SK-N-SH (cell line): ENCODE data around the gene APC. TPM values are rescaled to one million over a fixed set of nuclear protein-coding genes. Genes with fewer than 3 reads are reported as not detected.

Source experiments
- CTCF ChIA-PET: fragments of 300-600, 350-600 bp; formaldehyde crosslinking; extraction: SDS; loops from one replicate; lab custom pipeline; 2021; lab: Yijun Ruan, JAX
- POLR2A ChIA-PET: fragments of 350-600 bp; sonication (Branson Sonifier 250); formaldehyde crosslinking; extraction: SDS; loops from one replicate; lab custom pipeline; 2020; ENCODE audit warnings: antibody characterized with exemption, inconsistent platforms; lab: Yijun Ruan, JAX
- DNase-seq: peaks from one replicate; pipeline ENCODE4 v3.0.0; 2012
- H2AFZ ChIP-seq: fragments of 200-600 bp; sonication (generic); 2 replicates; pipeline ENCODE4 v1.8.1; 2016; ENCODE audit warnings: antibody characterized with exemption, mild to moderate bottlenecking, low read depth
- H3F3A ChIP-seq: fragments of 200-600 bp; sonication (generic); replicated peaks from 2 replicates; pipeline ENCODE3; 2016; ENCODE audit warnings: antibody characterized with exemption, mild to moderate bottlenecking; ENCODE audit not compliant: insufficient read depth
- H3K27ac ChIP-seq, 2 experiments: fragments of 200-500 bp in 1 of 2; fragments of 200-600 bp in 1 of 2; sonication (Bioruptor generic) in 1 of 2; sonication (generic), shearing (Covaris generic) in 1 of 2; 2 replicates each; pipeline versions ENCODE4 v1.5.1 to v1.6.1; 2014 to 2016; ENCODE audit warnings: low read depth in 2 of 2, inconsistent platforms in 1 of 2, low read length in 1 of 2, mild to moderate bottlenecking in 1 of 2, mixed read lengths in 1 of 2
- H3K27me3 ChIP-seq: fragments of 200-600 bp; sonication (generic), shearing (Covaris generic); 2 replicates; pipeline ENCODE4 v1.6.1; 2016; ENCODE audit warnings: mixed run types; ENCODE audit not compliant: insufficient read depth
- H3K36me3 ChIP-seq, 2 experiments: fragments of 200-500 bp in 1 of 2; fragments of 200-600 bp in 1 of 2; sonication (Bioruptor generic) in 1 of 2; sonication (generic) in 1 of 2; replicated peaks in 1 of 2; 2 replicates each; pipeline versions ENCODE3 to v1.5.1; 2014 to 2016; ENCODE audit warnings: low read length in 1 of 2, mild to moderate bottlenecking in 1 of 2; ENCODE audit not compliant: insufficient read depth in 2 of 2, control insufficient read depth in 1 of 2
- H3K4me1 ChIP-seq, 2 experiments: fragments of 200-500 bp in 1 of 2; fragments of 200-600 bp in 1 of 2; sonication (Bioruptor generic) in 1 of 2; sonication (generic), shearing (Covaris generic) in 1 of 2; 2 replicates each; pipeline versions ENCODE4 v1.5.1 to v1.6.1; 2014 to 2016; ENCODE audit warnings: low read depth in 1 of 2, low read length in 1 of 2, mixed run types in 1 of 2; ENCODE audit not compliant: insufficient read depth in 2 of 2, control insufficient read depth in 1 of 2
- H3K4me2 ChIP-seq: fragments of 200-600 bp; sonication (generic), shearing (Covaris generic); 2 replicates; pipeline ENCODE4 v1.6.1; 2017; ENCODE audit warnings: mixed run types
- H3K4me3 ChIP-seq, 2 experiments: fragments of 200-500 bp in 1 of 2; fragments of 200-600 bp in 1 of 2; sonication (Bioruptor generic) in 1 of 2; sonication (generic), shearing (Covaris generic) in 1 of 2; 2 replicates each; pipeline versions ENCODE4 v1.5.1 to v1.8.1; 2014 to 2016; ENCODE audit warnings: low read depth in 2 of 2, inconsistent platforms in 1 of 2, low read length in 1 of 2, mild to moderate bottlenecking in 1 of 2, mixed read lengths in 1 of 2, moderate library complexity in 1 of 2
- H3K79me2 ChIP-seq: fragments of 200-600 bp; sonication (generic); 2 replicates; pipeline ENCODE4 v1.8.1; 2017; ENCODE audit warnings: mild to moderate bottlenecking; ENCODE audit not compliant: insufficient read depth
- H3K9ac ChIP-seq: fragments of 200-600 bp; sonication (generic); 2 replicates; pipeline ENCODE4 v1.6.1; 2017; ENCODE audit warnings: mixed run types
- H3K9me2 ChIP-seq: fragments of 200-600 bp; sonication (generic); 2 replicates; pipeline ENCODE4 v1.6.1; 2017; ENCODE audit warnings: mixed run types
- H3K9me3 ChIP-seq: fragments of 200-600 bp; sonication (generic); 2 replicates; pipeline ENCODE4 v1.6.1; 2017; ENCODE audit warnings: mixed run types, mild to moderate bottlenecking, moderate library complexity
- H4K20me1 ChIP-seq: fragments of 200-600 bp; sonication (generic); 2 replicates; pipeline ENCODE4 v1.6.1; 2017; ENCODE audit warnings: mild to moderate bottlenecking, mixed run types; ENCODE audit not compliant: insufficient read depth
- CTCF ChIP-seq: fragments of 200-600 bp; sonication (generic); IDR thresholded peaks from 2 replicates; pipeline ENCODE4 v1.6.1; 2017; ENCODE audit warnings: antibody characterized with exemption, mild to moderate bottlenecking, moderate library complexity
- EP300 ChIP-seq, 2 experiments: IDR thresholded peaks; 2 replicates each; pipeline versions ENCODE4 v1.4.0 to v1.6.1; 2012; ENCODE audit warnings: borderline replicate concordance in 1 of 2, low read depth in 1 of 2, low read length in 1 of 2
- EZH2phosphoT487 ChIP-seq: fragments of 200-600 bp; sonication (generic); IDR thresholded peaks from 2 replicates; pipeline ENCODE4 v1.6.1; 2017; ENCODE audit warnings: low read depth, mixed run types, mild to moderate bottlenecking, antibody characterized with exemption, moderate library complexity, borderline replicate concordance
- FOXJ3 ChIP-seq: sonication (generic); formaldehyde crosslinking; IDR thresholded peaks from 2 replicates; pipeline ENCODE4 v1.5.1; 2020; ENCODE audit warnings: mild to moderate bottlenecking, missing genetic modification reagents
- FOXM1 ChIP-seq: IDR thresholded peaks from 2 replicates; pipeline ENCODE4 v1.4.0; 2012; ENCODE audit warnings: low read depth, mild to moderate bottlenecking
- GABPA ChIP-seq: IDR thresholded peaks from 2 replicates; pipeline ENCODE4 v1.4.0; 2012; ENCODE audit warnings: low read depth, mild to moderate bottlenecking
- GATA2 ChIP-seq: sonication (generic); formaldehyde crosslinking; IDR thresholded peaks from 2 replicates; pipeline ENCODE4 v1.5.0; 2020; ENCODE audit warnings: mild to moderate bottlenecking, missing genetic modification reagents
- IRF3 ChIP-seq: fragments of 150-350 bp; IDR thresholded peaks from 2 replicates; pipeline ENCODE4 v1.6.1; 2016; ENCODE audit warnings: mild to moderate bottlenecking, low read depth, low read length
- MEF2A ChIP-seq: IDR thresholded peaks from 2 replicates; pipeline ENCODE4 v1.4.0; 2012; ENCODE audit warnings: low read depth, borderline replicate concordance
- MXI1 ChIP-seq: IDR thresholded peaks from 2 replicates; pipeline ENCODE4 v1.6.1; 2012; ENCODE audit warnings: mild to moderate bottlenecking, low read depth, low read length, improper control_type of control experiment
- NRF1 ChIP-seq: IDR thresholded peaks from 2 replicates; pipeline ENCODE4 v1.6.1; 2012; ENCODE audit warnings: low read depth, mild to moderate bottlenecking, low read length
- RAD21 ChIP-seq: IDR thresholded peaks from 2 replicates; pipeline ENCODE4 v1.6.1; 2012; ENCODE audit warnings: mild to moderate bottlenecking, low read length
- RFX5 ChIP-seq: IDR thresholded peaks from 2 replicates; pipeline ENCODE4 v1.6.1; 2012; ENCODE audit warnings: mild to moderate bottlenecking, improper control_type of control experiment, low read length
- RXRA ChIP-seq: IDR thresholded peaks from 2 replicates; pipeline ENCODE4 v1.4.0; 2012; ENCODE audit warnings: low read depth, mild to moderate bottlenecking, borderline replicate concordance
- SIN3A ChIP-seq: IDR thresholded peaks from 2 replicates; pipeline ENCODE4 v1.6.1; 2012; ENCODE audit warnings: low read depth, mild to moderate bottlenecking, low read length, moderate library complexity, borderline replicate concordance
- TAF1 ChIP-seq: IDR thresholded peaks from 2 replicates; pipeline ENCODE4 v1.6.1; 2012; ENCODE audit warnings: low read depth, mild to moderate bottlenecking, low read length, moderate library complexity, borderline replicate concordance
- TCF12 ChIP-seq: IDR thresholded peaks from 2 replicates; pipeline ENCODE4 v1.4.0; 2012
- USF1 ChIP-seq: IDR thresholded peaks from 2 replicates; pipeline ENCODE4 v1.4.0; 2012; ENCODE audit warnings: low read depth, borderline replicate concordance
- YY1 ChIP-seq: IDR thresholded peaks from 2 replicates; pipeline ENCODE4 v1.4.0; 2012; ENCODE audit warnings: low read depth, mild to moderate bottlenecking
- ZBTB33 ChIP-seq: IDR thresholded peaks from 2 replicates; pipeline ENCODE4 v1.4.0; 2012; ENCODE audit warnings: low read depth, borderline replicate concordance
- WGBS: methylation state at CpG from one replicate; pipeline ENCODE4 v1.1.6; 2017; ENCODE audit warnings: low lambda C conversion rate; 5-methylcytosine and 5-hydroxymethylcytosine counted together
- polyA plus RNA-seq, 3 experiments: library from polyadenylated mRNA; depleted of rRNA; stranded (reverse); fragments of >200 nt; gene quantifications; 2 replicates each; pipeline ENCODE4 v1.2.3, GENCODE V29; 2012

Gene APC
- polyA plus RNA-seq, 1 of the 3 experiments (the other 2 are of a cell fraction), result 5.1 TPM

- H3K79me2 ChIP-seq, result peaks cover 72% of the 10 kb centered on the region
- ChIA-PET POLR2A (no interaction called here), CTCF (interaction anchor here (0.7 to 0.9 kb wide), 2 partner anchors 17 to 38 kb away, joined by 3 read pairs; no protein-coding TSS in a partner anchor)
- H3K4me3 ChIP-seq, result no peak overlapping the region
- DNase-seq, result no peak
- H3K9ac ChIP-seq, result no peak overlapping the region
- no peaks in the 10 kb centered on the region for H3K9me2 ChIP-seq
- no peak overlapping the region for H3K4me2 ChIP-seq
- H3K27ac ChIP-seq, result no peak overlapping the region
- H4K20me1 ChIP-seq, result peaks cover 17% of the 10 kb centered on the region
- TF ChIP-seq SIN3A, result no peak
- no peak for TF ChIP-seq MEF2A
- no peak for TF ChIP-seq IRF3
- no peak for TF ChIP-seq EZH2phosphoT487
- no peak for TF ChIP-seq TCF12
- no peak for TF ChIP-seq CTCF
- TF ChIP-seq RXRA, result no peak
- no peak for TF ChIP-seq FOXJ3 (CRISPR knock-in tag)
- no peak for TF ChIP-seq NRF1
- no peak for TF ChIP-seq YY1
- TF ChIP-seq TAF1, result no peak
- TF ChIP-seq MXI1, result no peak
- no peak for TF ChIP-seq GATA2
- TF ChIP-seq, all 33 proteins: peak for 0
- Histone ChIP-seq H2AFZ (no peak overlapping the region), H3K36me3 (peaks cover 57 to 74% of the 10 kb centered on the region in 2 experiments), H3K4me1 (peaks cover 18 to 22% of the 10 kb centered on the region in 2 experiments; a peak in 3 of 4 replicates), H3K27me3 (no peaks in the 10 kb centered on the region), H3F3A (peaks cover 7% of the 10 kb centered on the region), H3K9me3 (no peaks in the 10 kb centered on the region)
- 77% methylated on average over 3 of the region's 3 CpGs for WGBS
These were observed 127.4 kb downstream of the APC start for GRCh38 chr5:112865128-112865527.

GRCh38 chr5:112866739-112867138 is 129.1 kb downstream of the APC start:
- peaks cover 4% of the 10 kb centered on the region for H3F3A ChIP-seq
- no peaks in the 10 kb centered on the region for H3K27me3 ChIP-seq
- H3K9me3 ChIP-seq, result no peaks in the 10 kb centered on the region
- WGBS, result 93% methylated on average over 2 of the region's 2 CpGs
- H3K4me1 ChIP-seq, result peaks cover 16 to 17% of the 10 kb centered on the region in 2 experiments; a peak in 3 of 4 replicates
- H3K27ac ChIP-seq, result no peak overlapping the region
- no peak overlapping the region for H3K9ac ChIP-seq
- no peaks in the 10 kb centered on the region for H3K9me2 ChIP-seq
- no peak overlapping the region for H3K4me2 ChIP-seq
- H3K4me3 ChIP-seq, result no peak overlapping the region
- H2AFZ ChIP-seq, result no peak overlapping the region
- H4K20me1 ChIP-seq, result peaks cover 17% of the 10 kb centered on the region
- CTCF ChIA-PET, result no interaction called here
- peaks cover 57 to 86% of the 10 kb centered on the region in 2 experiments for H3K36me3 ChIP-seq
- DNase-seq, result no peak
- POLR2A ChIA-PET, result no interaction called here
- H3K79me2 ChIP-seq, result peaks cover 66% of the 10 kb centered on the region
- TF ChIP-seq GATA2, result no peak
- no peak for TF ChIP-seq RAD21
- TF ChIP-seq IRF3, result no peak
- no peak for TF ChIP-seq SIN3A
- TF ChIP-seq USF1, result no peak
- no peak for TF ChIP-seq RFX5
- TF ChIP-seq GABPA, result no peak
- TF ChIP-seq FOXJ3 (CRISPR knock-in tag), result no peak
- TF ChIP-seq FOXM1, result no peak
- no peak for TF ChIP-seq NRF1
- TF ChIP-seq MEF2A, result no peak
- TF ChIP-seq RXRA, result no peak
- no peak for TF ChIP-seq EP300 (IDR thresholded peaks at IDR 0.05; ENCODE audit: borderline replicate concordance in 1 of 2, low read depth in 1 of 2, low read length in 1 of 2)
- TF ChIP-seq ZBTB33, result no peak
- no peak for TF ChIP-seq TCF12
